ENCODE data around the gene KLRB1. TPM values are rescaled to one million over a fixed set of nuclear protein-coding genes. Genes with fewer than 3 reads are reported as not detected.
"Not testable (repeated sequence)": the region's sequence is repeated elsewhere in the genome, so short reads cannot be mapped to it uniquely, and the experiment has no call there.

The KLRB1 gene
- total RNA-seq, 1 donor from 2014 or later, result 3.3 TPM

GRCh38 chr12:9604287-9604686 is 3.4 kb downstream of the KLRB1 start:
- TF ChIP-seq CTCF (IDR thresholded peaks at IDR 0.05), result no peak
- Histone ChIP-seq H3K36me3 (no peaks in the 10 kb centered on the region), H3K4me3 (no peak overlapping the region), H3K27ac (no peak overlapping the region), H3K9me3 (no peaks in the 10 kb centered on the region), H3K4me1 (no peaks in the 10 kb centered on the region), H3K27me3 (no peaks in the 10 kb centered on the region)
- no peak for ATAC-seq
- DNase-seq, result no peak
- intact Hi-C loops (cut with DNase I), result no loop called here

- ATAC-seq; H3K9me3 ChIP-seq; intact Hi-C loops (cut with DNase I); H3K4me3 ChIP-seq; H3K36me3 ChIP-seq; H3K4me1 ChIP-seq; DNase-seq; H3K27ac ChIP-seq; H3K27me3 ChIP-seq: not testable (repeated sequence)
Observed at GRCh38 chr12:9600426-9600825, 7.3 kb downstream of the KLRB1 start.

- TF ChIP-seq CTCF (IDR thresholded peaks at IDR 0.05), result no peak
- no peak for ATAC-seq
- intact Hi-C loops (cut with DNase I), result no loop called here
Observed at GRCh38 chr12:9598363-9598762, 9.4 kb downstream of the KLRB1 start.

GRCh38 chr12:9597365-9597764 is 10.4 kb downstream of the KLRB1 start:
- Histone ChIP-seq H3K4me3 (no peak overlapping the region), H3K9me3 (no peaks in the 10 kb centered on the region), H3K27me3 (no peaks in the 10 kb centered on the region), H3K27ac (no peak overlapping the region), H3K36me3 (no peaks in the 10 kb centered on the region), H3K4me1 (no peaks in the 10 kb centered on the region)
- ATAC-seq (no peak), DNase-seq (no peak)
- intact Hi-C loops (cut with DNase I), result no loop called here
- no peak for TF ChIP-seq CTCF (IDR thresholded peaks at IDR 0.05)

More at GRCh38 chr12:9598363-9598762, 9.4 kb downstream of the KLRB1 start:
- DNase-seq, result no peak
- Histone ChIP-seq H3K36me3 (no peaks in the 10 kb centered on the region), H3K4me3 (no peak overlapping the region), H3K27ac (no peak overlapping the region), H3K27me3 (no peaks in the 10 kb centered on the region), H3K4me1 (no peaks in the 10 kb centered on the region), H3K9me3 (no peaks in the 10 kb centered on the region)

GRCh38 chr12:9590441-9590840 is 17.3 kb downstream of the KLRB1 start:
- intact Hi-C loops (cut with DNase I), result no loop called here
- no peak for DNase-seq
- no peaks in the 10 kb centered on the region for H3K36me3 ChIP-seq
- no peak overlapping the region for H3K27ac ChIP-seq
- H3K9me3 ChIP-seq, result no peaks in the 10 kb centered on the region
- no peak for ATAC-seq
- no peaks in the 10 kb centered on the region for H3K4me1 ChIP-seq
- no peaks in the 10 kb centered on the region for H3K27me3 ChIP-seq
- H3K4me3 ChIP-seq, result no peak overlapping the region
- no peak for TF ChIP-seq CTCF (IDR thresholded peaks at IDR 0.05)

- Histone ChIP-seq H3K36me3 (no peaks in the 10 kb centered on the region), H3K4me1 (no peaks in the 10 kb centered on the region), H3K9me3 (no peaks in the 10 kb centered on the region), H3K27me3 (no peaks in the 10 kb centered on the region), H3K4me3 (no peak overlapping the region), H3K27ac (no peak overlapping the region)
- no peak for ATAC-seq
- DNase-seq, result no peak
- intact Hi-C loops (cut with DNase I), result no loop called here
- TF ChIP-seq CTCF (IDR thresholded peaks at IDR 0.05), result no peak
Observed at GRCh38 chr12:9588749-9589148, 19.0 kb downstream of the KLRB1 start.

Data from upper lobe of right lung (tissue), 1 donor.